Astrocyte (in vitro differentiated cells and primary cell): Measurements from ENCODE around the gene SPRED1. TPM values are rescaled to one million over a fixed set of nuclear protein-coding genes. Genes with fewer than 3 reads are reported as not detected.
A peak's percentile ranks its signal among the peaks of the same experiment; 100 is the strongest.

Experiments
- DNase-seq: peaks from one replicate; pipeline ENCODE4 v3.0.0-alpha.2; 2010; ENCODE audit warnings: low read depth
- FAIRE-seq: peaks from 2 replicates; lab custom pipeline; 2011; peaks lifted over from hg19 to GRCh38; lab: Jason Lieb, UNC
- H2AFZ ChIP-seq: 2 replicates; pipeline ENCODE4 v1.6.0; 2012; ENCODE audit warnings: low read depth, low read length, inconsistent platforms
- H3K27ac ChIP-seq: 2 replicates; pipeline ENCODE4 v1.5.1; 2011; ENCODE audit warnings: low read depth, low read length, inconsistent platforms
- H3K27me3 ChIP-seq: 2 replicates; pipeline ENCODE4 v1.6.0; 2011; ENCODE audit warnings: low read length, inconsistent platforms; ENCODE audit not compliant: insufficient read depth
- H3K36me3 ChIP-seq: 2 replicates; pipeline ENCODE4 v1.5.1; 2011; ENCODE audit warnings: low read length, inconsistent platforms; ENCODE audit not compliant: insufficient read depth
- H3K4me1 ChIP-seq: 2 replicates; pipeline ENCODE4 v1.5.1; 2011; ENCODE audit warnings: low read length, inconsistent platforms; ENCODE audit not compliant: insufficient read depth
- H3K4me2 ChIP-seq: 2 replicates; pipeline ENCODE4 v1.6.0; 2012; ENCODE audit warnings: low read length, inconsistent platforms
- H3K4me3 ChIP-seq: 2 replicates; pipeline ENCODE4 v1.5.1; 2011; ENCODE audit warnings: low read depth, mild to moderate bottlenecking, low read length, inconsistent platforms; ENCODE audit not compliant: insufficient read depth
- H3K79me2 ChIP-seq: 2 replicates; pipeline ENCODE4 v1.6.0; 2012; ENCODE audit warnings: mild to moderate bottlenecking, low read length, inconsistent platforms; ENCODE audit not compliant: insufficient read depth
- H3K9ac ChIP-seq: 2 replicates; pipeline ENCODE4 v1.6.0; 2012; ENCODE audit warnings: mild to moderate bottlenecking, low read length, inconsistent platforms
- H3K9me3 ChIP-seq: 2 replicates; pipeline ENCODE4 v1.5.1; 2012; ENCODE audit warnings: low read depth, mild to moderate bottlenecking, low read length, inconsistent platforms; ENCODE audit not compliant: insufficient read depth
- H4K20me1 ChIP-seq: 2 replicates; pipeline ENCODE4 v1.6.0; 2012; ENCODE audit warnings: low read length, inconsistent platforms; ENCODE audit not compliant: insufficient read depth
- H3K27ac Mint-ChIP-seq: one replicate; pipeline ENCODE4 v1.8.0; 2021; ENCODE audit warnings: mild to moderate bottlenecking, mixed read lengths; ENCODE audit not compliant: unreplicated experiment
- H3K27me3 Mint-ChIP-seq: one replicate; pipeline ENCODE4 v1.8.0; 2021; ENCODE audit warnings: low read depth, mixed read lengths; ENCODE audit not compliant: unreplicated experiment
- H3K36me3 Mint-ChIP-seq: one replicate; pipeline ENCODE4 v1.8.0; 2021; ENCODE audit warnings: low read depth, mixed read lengths; ENCODE audit not compliant: unreplicated experiment
- H3K4me1 Mint-ChIP-seq: one replicate; pipeline ENCODE4 v1.8.0; 2021; ENCODE audit warnings: low read depth, mixed read lengths; ENCODE audit not compliant: unreplicated experiment
- H3K4me3 Mint-ChIP-seq: one replicate; pipeline ENCODE4 v1.8.0; 2021; ENCODE audit warnings: mild to moderate bottlenecking, moderate library complexity, mixed read lengths; ENCODE audit not compliant: unreplicated experiment
- H3K9me3 Mint-ChIP-seq: one replicate; pipeline ENCODE4 v1.8.0; 2021; ENCODE audit warnings: mild to moderate bottlenecking, mixed read lengths; ENCODE audit not compliant: unreplicated experiment
- EZH2 ChIP-seq: IDR thresholded peaks from 2 replicates; pipeline ENCODE4 v1.6.1; 2012; ENCODE audit warnings: mild to moderate bottlenecking, low read length, inconsistent platforms; ENCODE audit not compliant: insufficient read depth
- total RNA-seq: library from RNA; stranded (reverse); gene quantifications from 2 replicates; pipeline ENCODE4 v1.2.1, GENCODE V29; 2021
- TF ChIP-seq, protein P1 (sequence below): IDR thresholded peaks from 2 replicates; pipeline ENCODE4 v1.5.1; 2011; ENCODE audit warnings: low read depth, mild to moderate bottlenecking, inconsistent platforms, low read length, moderate library complexity; ENCODE audit not compliant: insufficient read depth

The SPRED1 gene
- total RNA-seq, 1 donor from 2014 or later: 31.7 TPM

- no peak for DNase-seq
- peaks cover 7% of the 10 kb centered on the region for H3K4me1 ChIP-seq
- TF ChIP-seq, protein P1, sequence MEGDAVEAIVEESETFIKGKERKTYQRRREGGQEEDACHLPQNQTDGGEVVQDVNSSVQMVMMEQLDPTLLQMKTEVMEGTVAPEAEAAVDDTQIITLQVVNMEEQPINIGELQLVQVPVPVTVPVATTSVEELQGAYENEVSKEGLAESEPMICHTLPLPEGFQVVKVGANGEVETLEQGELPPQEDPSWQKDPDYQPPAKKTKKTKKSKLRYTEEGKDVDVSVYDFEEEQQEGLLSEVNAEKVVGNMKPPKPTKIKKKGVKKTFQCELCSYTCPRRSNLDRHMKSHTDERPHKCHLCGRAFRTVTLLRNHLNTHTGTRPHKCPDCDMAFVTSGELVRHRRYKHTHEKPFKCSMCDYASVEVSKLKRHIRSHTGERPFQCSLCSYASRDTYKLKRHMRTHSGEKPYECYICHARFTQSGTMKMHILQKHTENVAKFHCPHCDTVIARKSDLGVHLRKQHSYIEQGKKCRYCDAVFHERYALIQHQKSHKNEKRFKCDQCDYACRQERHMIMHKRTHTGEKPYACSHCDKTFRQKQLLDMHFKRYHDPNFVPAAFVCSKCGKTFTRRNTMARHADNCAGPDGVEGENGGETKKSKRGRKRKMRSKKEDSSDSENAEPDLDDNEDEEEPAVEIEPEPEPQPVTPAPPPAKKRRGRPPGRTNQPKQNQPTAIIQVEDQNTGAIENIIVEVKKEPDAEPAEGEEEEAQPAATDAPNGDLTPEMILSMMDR: no peak
- no peak for TF ChIP-seq EZH2
- H3K4me3 Mint-ChIP-seq: no peak overlapping the region
- no peak overlapping the region for H2AFZ ChIP-seq
- no peaks in the 10 kb centered on the region for H3K9me3 ChIP-seq
- H3K27me3 Mint-ChIP-seq: no peaks in the 10 kb centered on the region
- H3K36me3 Mint-ChIP-seq: no peaks in the 10 kb centered on the region
- H3K4me1 Mint-ChIP-seq: no peaks in the 10 kb centered on the region
- H3K27ac Mint-ChIP-seq: no peak overlapping the region
- no peak for FAIRE-seq
- H3K9ac ChIP-seq: no peak overlapping the region
- peaks cover 2% of the 10 kb centered on the region for H3K9me3 Mint-ChIP-seq
- no peaks in the 10 kb centered on the region for H3K36me3 ChIP-seq
- no peaks in the 10 kb centered on the region for H3K79me2 ChIP-seq
- H3K4me3 ChIP-seq: no peak overlapping the region
- no peak overlapping the region for H3K4me2 ChIP-seq
- no peaks in the 10 kb centered on the region for H4K20me1 ChIP-seq
- H3K27me3 ChIP-seq: no peaks in the 10 kb centered on the region
- no peak overlapping the region for H3K27ac ChIP-seq
Observed at GRCh38 chr15:38247336-38247735, 5.3 kb upstream of the SPRED1 start.

DNA sequence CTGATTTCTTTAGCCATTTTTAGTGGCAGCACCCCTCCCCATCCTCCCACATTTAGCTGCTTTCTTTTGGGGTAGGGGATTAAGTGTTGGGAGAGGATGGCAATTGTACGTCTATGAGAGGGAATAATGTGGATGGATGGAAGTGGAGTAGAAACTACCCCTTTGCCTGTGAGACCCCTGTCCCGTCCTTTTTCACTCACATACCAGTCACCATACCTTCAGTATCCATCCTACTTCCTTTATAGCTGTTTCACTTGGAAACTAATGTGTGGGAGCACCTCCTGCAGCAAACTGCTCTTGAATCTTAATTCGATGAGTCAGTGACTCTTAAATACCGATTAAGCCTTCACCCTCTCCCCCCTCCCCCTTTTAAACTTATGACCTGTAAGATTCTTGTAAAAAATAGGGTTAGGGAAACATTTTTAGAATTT, 730 bp downstream of the SPRED1 start:
- Histone ChIP-seq H3K79me2 (peaks cover 59% of the 10 kb centered on the region), H3K4me2 (peak overlapping the region; percentile 99), H3K9ac (peak overlapping the region; percentile 89), H3K27me3 (no peaks in the 10 kb centered on the region), H3K27ac (peak overlapping the region; percentile 86), H4K20me1 (peaks cover 46% of the 10 kb centered on the region), H3K9me3 (no peaks in the 10 kb centered on the region), H3K4me3 (peak overlapping the region; percentile 91), H3K4me1 (peaks cover 28% of the 10 kb centered on the region), H3K36me3 (no peaks in the 10 kb centered on the region), H2AFZ (no peak overlapping the region)
- FAIRE-seq: no peak
- no peak for TF ChIP-seq EZH2
- TF ChIP-seq, protein P1: no peak
- Mint-ChIP-seq H3K27me3 (no peaks in the 10 kb centered on the region), H3K4me1 (peaks cover 14% of the 10 kb centered on the region), H3K9me3 (no peaks in the 10 kb centered on the region), H3K4me3 (peak overlapping the region; percentile 98), H3K36me3 (no peaks in the 10 kb centered on the region), H3K27ac (peak overlapping the region; percentile 87)
- peak; percentile 85 for DNase-seq

DNA sequence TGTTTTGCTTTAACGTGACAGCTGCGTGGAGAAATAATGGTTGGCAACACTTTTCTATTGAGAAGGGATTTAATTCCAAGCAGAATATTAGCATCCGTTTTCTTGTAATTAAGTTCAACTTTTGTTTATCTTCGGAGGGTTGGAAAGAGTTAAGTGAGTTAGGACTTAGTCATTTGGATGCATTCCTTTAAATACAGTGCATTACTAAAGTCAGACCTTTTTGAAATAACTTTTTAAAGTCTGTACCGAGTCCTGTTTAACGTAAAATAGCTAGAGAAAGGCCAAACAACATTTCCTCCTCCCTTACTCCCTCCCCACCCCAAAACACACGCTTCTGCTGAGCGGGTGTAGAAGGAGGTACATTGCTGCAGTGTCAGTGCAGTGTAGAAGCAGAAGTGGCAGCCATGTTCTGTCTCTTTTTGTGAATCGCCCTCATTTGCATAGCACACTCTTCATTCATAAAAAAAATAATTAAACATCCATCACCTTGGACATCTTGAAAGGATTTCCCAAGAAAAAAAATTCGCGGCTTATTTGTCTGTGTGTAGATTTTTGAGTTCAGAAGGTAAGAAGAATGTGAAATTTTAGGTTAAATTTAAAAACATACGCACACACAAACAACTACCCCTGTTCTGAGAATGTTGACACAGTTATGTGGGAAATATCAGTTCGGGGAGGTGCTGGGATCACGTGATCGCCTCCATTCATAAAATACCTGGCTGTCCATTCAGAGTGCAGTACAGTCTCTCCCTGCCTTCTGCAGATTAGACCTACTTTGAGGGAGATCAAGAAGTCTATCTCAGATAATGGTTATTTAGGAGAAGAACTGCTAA, 1.6 kb downstream of the SPRED1 start:
- Histone ChIP-seq H4K20me1 (peaks cover 51% of the 10 kb centered on the region), H2AFZ (no peak overlapping the region), H3K9me3 (no peaks in the 10 kb centered on the region), H3K4me3 (peak overlapping the region; percentile 91), H3K9ac (peak overlapping the region; percentile 89), H3K36me3 (no peaks in the 10 kb centered on the region), H3K4me1 (peaks cover 28% of the 10 kb centered on the region), H3K27ac (peak overlapping the region; percentile 86), H3K79me2 (peaks cover 68% of the 10 kb centered on the region), H3K27me3 (no peaks in the 10 kb centered on the region), H3K4me2 (peak overlapping the region; percentile 99)
- TF ChIP-seq EZH2: no peak
- TF ChIP-seq, protein P1: no peak
- Mint-ChIP-seq H3K36me3 (no peaks in the 10 kb centered on the region), H3K4me3 (peak overlapping the region; percentile 98), H3K27me3 (no peaks in the 10 kb centered on the region), H3K4me1 (peaks cover 14% of the 10 kb centered on the region), H3K9me3 (no peaks in the 10 kb centered on the region), H3K27ac (peak overlapping the region; percentile 87)
- peak; percentile 59 for DNase-seq
- FAIRE-seq: peak; percentile 52
